HG03342 (cell line): ENCODE results near the gene CTTNBP2NL.
"Not testable (repeated sequence)": the region's sequence is repeated elsewhere in the genome, so short reads cannot be mapped to it uniquely, and the experiment has no call there.

ENCODE experiments used
- ATAC-seq: cut with Tn5 transposase; IDR thresholded peaks from one replicate; pipeline ENCODE4 v1.9.1; 2021; ENCODE audit warnings: mild to moderate bottlenecking, moderate library complexity; ENCODE audit not compliant: unreplicated experiment

Gene CTTNBP2NL

DNA sequence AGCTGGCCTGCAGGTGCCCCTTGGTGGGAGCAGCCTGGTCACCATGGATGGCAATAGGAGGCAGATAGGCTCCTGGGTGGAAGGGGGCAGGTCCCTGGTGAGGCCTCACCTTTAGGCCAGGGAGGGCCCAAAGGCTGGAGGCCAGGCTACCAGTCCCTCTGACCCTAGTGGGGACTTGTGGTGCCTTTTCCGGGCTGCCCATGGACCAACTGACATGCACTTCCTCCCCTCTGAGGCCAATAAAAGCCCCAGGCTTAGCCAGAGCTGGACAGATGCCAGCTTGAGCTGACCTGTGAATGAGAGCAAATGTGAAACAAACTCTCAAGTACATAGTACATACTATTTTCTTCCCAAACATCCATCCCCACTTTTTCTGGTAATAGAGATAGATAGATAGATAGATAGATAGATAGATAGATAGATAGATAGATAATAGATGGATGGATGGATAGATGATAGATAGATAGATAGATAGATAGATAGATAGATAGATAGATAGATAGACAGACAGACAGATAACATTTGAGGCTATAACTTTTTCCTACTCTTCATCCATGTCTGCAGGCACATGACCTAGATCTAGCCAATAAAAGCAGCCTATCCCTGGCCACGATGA is 9.2 kb upstream of the CTTNBP2NL start:
- ATAC-seq: no peak

DNA sequence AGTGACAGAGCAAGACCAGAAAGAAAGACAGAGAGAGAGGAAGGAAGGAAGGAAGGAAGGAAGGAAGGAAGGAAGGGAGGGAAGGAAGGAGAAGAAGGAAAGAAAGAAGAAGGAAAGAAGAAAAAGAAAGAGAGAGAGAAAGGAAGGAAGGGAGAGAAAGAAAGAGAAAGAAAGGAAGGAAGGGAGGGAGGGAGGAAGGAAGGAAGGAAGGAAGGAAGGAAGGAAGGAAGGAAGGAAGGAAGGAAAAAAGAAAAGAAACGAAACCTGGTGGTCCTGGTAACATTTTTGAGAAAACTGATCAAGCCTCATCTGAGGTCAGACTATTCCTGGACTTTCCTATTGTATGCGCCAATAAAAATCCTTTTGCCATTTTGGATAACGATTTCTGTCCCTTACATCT is 8.2 kb upstream of the CTTNBP2NL start:
- no peak for ATAC-seq

DNA sequence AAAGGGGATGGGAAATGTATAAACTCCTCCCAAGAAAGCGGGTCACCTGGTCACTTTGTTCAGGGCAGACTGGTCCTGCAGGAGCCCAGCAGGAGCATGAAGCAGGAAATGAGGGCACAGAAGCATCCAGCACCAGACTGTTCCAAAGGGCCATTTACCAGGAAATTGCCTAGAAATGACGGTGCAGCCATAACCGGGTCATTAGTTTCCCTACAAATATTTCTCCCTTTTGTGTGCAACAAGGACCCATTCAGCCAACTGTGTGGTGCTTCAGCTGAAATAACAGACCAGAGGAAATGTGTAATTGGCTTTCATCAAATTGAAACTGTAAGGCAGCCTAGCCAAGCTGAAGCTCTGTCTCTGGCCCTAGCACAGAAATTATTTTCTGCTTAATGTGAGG is 7.6 kb upstream of the CTTNBP2NL start:
- no peak for ATAC-seq

DNA sequence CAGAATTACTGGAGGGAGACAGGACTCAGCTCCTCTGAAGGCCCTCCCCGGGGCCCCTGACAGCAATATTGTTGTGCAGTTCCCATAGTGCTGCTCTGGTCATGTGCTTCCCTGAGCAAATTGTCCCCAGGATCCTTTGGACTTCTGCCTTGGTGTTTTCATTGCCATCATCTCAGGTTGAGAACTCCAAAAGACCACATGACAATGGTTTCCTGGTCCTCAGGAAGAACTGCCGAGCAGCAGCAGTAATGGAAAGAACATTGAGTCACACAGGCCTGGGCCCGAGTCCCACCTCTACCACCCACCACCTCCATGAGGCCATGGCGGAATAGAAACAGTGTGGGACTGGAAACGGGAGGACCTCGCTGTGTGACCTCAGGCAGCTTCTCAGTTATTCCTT is 6.3 kb upstream of the CTTNBP2NL start:
- no peak for ATAC-seq

DNA sequence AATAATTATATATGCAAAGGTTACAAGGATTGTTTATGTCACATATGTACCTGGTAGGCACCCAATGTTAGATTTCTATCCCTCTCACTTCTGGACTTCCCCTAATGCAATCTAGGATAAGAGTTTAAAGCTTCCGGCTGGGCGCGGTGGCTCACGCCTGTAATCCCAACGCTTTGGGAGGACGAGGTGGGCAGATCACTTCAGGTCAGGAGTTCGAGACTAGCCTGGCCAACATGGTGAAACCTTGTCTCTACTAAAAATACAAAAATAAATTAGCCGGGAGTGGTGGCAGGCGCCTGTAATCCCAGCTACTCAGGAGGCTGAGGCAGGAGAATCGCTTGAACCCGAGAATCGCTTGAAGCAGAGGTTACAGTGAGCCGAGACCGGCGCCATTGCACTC is 5.7 kb upstream of the CTTNBP2NL start:
- ATAC-seq: not testable (repeated sequence)

DNA sequence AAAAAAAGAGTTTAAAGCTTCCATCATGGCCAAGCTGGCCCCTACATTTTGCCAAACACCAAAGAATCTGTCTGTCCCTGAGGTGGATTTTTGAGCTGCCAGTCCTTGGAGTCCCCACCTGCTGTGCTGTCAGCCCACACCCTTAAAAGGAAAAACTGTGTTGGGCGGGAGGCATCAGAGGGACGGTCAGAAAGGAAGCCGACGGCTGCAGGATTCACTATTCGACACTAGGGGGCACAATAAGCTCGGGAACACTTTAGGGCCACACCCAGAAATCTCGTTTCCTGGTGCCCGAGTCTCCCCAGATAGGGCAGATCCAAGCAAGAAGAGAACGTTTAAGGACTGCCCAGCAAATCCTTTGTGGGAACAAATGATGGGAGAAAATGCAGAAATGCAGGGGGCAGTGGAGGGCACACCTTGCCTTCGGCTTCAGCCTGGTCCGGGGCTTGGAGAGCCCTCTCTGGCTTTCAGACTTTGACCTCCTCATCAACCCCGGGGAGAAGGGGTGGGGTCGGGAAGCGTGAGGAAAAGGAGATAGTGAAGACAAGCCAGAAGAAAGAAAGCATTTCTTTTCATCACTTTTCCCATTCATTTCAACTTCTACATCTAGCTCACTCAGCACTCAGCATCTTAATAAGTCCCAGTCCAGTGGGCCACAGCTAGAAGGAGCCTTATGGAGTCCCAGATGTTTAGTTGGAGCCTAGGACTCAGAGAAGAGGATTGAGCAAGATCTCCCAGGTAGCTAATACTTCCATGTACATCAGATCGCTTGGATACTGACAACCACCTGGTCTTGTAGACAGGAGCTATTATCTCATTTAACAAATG is 5.0 kb upstream of the CTTNBP2NL start:
- peak; percentile 56 for ATAC-seq

DNA sequence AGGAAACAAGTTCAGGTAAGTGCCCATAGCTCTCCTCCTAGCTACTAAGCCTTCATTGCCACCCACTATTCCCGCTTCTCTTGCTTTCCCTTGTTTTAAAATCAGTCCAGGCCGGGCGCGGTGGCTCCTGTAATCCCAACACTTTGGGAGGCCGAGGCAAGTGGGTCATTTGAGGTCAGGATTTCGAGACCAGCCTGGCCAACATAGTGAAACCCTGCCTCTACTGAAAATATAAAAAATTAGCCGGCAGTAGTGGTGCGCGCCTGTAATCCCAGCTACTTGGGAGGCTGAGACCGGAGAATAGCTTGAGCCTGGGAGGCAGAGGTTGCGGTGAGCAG is 4.4 kb upstream of the CTTNBP2NL start:
- no peak for ATAC-seq

DNA sequence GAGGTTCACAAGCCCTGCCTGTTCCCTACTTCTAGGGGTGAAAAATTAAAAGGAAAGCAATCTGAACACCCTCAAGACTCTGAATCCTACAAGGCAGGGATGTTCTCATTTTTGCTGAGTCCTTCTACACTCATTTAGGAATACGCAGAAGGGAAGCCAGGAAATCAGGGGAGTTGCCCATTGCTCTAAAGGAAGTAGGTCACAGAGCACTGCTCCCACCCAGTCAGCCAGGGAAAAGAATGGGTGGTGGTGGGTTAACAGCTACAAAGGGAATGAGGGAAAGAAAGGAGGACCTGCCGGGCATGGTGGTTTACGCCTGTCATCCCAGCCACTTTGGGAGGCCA is 2.4 kb upstream of the CTTNBP2NL start:
- no peak for ATAC-seq

DNA sequence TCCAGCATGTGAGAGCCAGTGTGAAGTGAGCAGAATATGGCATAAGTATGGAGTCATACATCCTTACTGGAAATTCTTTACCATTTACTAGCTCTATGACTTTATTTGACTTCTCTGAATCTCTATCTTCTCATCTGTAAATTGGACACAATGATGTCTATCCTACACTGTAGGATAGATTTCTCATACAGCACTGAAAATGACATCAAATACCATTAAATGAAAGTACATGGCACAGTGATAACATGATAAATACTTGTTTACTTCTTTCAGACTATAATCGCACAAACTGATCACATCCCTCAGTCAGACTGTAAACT is 1.3 kb upstream of the CTTNBP2NL start:
- no peak for ATAC-seq

DNA sequence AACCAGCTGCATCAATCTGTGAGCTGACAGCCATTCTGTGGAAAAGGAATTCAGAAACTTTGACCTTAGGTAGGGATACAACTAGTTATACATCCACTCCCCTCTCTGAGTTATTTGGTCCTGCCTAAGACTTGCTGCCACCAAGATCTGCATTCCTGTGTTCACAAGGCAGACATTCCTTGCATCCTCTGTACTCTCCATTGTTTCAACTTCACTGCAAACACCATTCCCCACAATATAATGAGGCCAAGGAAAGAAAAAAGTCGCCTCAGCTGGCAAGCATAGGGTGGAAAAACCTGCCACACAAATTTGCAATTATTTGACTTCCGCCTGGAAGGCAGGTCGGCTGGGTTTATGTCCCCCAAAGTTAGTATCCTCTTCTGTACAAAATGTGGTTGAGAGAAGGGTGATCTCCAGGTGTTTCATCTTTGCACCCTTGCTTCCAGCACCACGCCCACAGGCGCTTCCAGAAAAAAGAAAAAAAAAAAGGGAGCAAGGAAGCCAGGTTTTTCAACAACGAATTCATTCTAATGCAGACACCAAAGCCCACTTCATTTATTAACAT is 676 bp upstream of the CTTNBP2NL start:
- no peak for ATAC-seq

DNA sequence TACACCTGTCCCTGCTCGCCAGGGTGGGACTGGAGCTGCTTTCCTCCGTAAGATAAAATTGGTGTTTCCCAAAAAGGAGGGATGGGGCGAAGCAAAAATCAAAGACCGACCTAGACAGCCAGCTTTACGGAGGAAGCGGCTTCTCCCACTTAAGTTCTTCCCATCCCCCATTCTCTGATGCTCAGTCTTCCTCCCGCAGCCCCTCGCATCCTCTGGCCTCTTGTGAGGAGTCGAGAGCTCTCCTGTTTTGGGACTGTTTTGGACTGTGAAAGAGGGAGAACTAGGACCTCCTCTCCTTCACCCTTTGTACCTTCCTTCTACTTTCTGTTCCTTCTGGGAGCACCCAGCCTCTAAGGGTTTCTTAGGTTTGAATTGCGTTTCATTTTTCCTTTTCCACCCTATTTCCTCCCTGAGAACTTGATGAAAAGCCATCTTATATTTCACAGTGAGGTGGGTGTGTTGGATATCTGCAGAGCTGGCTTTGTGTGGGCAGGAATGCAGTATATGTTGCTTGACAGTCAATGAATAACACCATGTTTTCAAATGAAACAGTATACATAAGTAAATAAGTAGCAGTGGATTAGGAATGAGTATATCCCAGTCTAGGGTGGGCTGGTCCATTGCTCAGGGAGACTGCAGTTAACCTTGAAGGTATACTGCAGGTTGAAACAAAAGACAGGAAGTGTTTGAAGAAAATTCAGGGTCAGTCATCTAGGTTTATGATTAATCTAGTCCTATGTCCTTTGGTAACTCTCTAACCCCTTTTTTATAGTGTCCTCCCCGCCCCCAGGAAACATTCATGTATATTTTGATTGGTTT is 848 bp downstream of the CTTNBP2NL start:
- ATAC-seq: no peak

DNA sequence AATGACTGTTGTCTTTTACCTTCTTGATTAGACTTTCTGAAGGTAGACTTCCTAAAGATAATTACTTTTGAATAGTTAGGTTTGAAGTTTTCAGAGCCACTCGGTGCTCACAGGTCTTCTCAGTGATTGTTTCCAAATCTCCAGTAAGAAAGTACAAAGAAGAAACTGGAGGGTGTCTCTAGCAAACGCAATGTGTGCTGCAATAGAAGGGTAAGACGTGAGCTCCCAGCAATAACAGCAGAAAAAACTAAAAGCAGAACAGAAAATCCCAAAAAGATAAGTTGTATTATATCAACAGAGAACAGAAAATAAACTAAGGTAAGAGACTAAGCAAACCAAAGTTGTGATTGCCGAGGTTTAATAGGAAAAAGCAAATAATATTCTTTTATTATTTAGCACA is 1.8 kb downstream of the CTTNBP2NL start:
- ATAC-seq: no peak

DNA sequence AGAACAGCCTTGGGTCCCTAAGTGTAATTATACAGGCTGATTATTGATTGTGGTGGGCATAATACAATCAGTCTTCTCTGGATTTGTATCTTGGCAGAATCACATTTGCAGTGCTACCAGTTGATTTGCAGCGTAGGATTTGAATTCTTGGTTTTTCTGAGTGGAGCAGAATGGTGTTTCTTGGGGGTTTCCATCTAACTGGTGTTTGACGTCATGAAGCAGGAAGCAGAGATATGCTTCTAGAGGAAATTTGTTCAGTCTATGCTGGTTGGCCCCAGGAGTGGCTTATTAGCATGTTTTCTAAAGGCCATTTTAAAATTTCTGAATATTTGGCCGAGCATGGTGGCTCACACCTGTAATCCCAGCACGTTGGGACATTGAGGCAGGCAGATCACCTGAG is 3.4 kb downstream of the CTTNBP2NL start:
- peak; percentile 36 for ATAC-seq

DNA sequence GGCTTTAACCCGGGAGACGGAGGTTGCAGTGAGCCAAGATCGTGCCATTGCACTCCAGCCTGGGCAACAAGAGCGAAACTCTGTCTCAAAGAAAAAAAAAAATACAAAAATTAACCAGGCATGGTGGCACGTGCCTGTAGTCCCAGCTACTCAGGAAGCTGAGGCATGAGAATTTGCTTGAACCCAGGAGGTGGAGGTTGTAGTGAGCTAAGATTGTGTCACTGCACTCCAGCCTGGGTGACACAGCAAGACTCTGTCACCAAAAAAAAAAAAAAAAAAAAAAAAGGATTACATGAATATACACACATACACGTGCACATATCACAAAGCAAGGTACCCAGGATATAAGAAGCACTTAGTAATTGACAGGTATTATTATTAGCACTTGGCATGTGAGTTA is 4.7 kb downstream of the CTTNBP2NL start:
- ATAC-seq: not testable (repeated sequence)

DNA sequence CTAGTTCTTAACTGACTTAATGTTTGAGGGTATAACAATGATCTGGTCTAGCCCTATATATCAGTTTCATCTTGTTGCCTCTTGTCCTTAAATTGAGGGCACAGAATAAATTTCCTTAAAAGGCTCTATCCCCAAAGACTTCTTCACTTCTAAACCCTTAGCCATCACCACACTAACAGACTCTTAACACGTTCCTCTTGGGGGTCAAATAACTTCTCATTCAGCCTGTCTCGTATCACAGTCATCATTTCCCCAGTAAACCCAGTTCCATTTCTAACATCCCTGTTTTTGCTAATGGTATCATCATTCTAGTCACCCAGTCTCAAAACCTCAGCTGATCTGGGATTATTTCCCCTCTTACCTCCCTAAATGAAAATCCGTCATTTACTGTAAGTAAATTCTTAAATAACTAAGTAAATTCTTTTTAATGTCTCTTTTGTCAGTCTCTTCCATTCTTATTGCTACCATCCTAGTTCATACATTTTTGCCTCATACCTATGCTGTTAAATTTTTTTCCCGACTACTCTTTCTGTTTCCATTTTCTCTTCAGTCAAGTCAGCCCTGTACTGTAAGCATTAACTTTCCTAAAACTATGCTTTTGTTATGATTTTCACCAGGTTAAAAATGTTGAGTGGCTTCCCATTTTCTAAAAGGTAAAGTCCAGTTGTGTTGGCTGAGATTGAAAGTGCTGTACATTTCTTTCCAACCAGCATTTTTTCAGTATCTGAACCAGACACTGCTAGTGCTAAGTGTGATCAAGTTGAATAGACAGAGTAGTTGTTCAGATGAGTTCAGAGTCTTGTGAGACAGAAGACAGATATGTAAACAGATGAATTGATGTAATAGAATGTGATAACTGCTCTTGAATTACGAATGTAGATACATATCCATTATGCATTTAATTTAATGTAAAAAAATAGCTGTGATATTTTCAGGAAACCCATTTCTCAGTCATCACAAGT is 6.9 kb downstream of the CTTNBP2NL start:
- no peak for ATAC-seq

DNA sequence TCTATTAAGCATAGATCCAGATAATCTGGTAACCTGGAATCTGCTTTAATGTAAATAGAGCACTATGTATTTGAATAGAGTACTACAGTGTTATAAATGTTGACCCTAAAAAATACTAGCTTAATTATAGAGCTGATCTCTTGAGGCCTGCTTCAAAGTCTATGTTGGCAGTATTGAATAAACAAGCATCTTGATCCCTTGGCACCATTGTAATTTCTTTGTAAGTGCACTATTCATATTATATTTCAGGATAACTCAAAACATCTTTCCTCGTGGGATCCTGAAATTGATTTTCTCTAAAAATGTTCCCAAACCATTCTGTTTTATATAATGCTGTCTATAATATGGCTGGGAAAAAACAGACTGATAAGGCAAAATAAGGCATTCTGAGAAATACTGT is 10.8 kb downstream of the CTTNBP2NL start:
- ATAC-seq: no peak

DNA sequence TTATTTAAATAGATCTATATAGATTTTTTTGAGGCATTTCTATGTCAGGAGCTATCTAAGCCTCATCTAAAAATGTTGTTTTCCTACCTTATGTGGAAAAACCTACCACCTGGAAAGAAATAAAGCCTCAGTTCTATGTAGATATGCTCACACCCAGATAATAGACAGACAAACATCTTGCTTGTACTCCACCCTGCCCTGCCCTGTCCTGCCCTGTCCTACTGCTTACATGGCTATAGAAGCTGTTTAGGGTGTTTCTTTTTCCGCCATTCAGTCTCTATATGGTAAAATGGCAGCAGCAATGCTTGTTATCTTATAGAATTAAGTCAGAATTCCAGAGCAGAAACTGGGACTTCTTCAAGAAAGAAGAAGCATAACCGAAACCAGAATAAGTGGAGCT is 13.4 kb downstream of the CTTNBP2NL start:
- no peak for ATAC-seq

DNA sequence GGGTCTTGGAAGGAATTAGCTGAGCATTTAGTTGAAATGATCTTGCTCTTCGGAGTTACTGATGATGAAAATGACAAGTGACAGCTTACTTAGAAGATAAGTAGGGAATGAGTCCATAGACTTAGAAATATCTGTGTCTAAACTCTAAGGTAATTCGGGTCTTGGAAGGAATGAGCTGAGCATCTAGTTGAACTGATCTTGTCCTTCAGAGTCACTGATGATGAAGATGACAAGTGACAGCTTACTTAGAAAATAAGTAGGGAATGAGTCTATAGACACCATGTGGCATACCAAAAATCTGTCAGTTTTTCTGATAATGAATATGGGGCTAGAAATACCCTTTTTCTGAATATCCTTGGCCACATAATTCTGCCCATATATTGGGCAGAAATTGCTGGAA is 14.7 kb downstream of the CTTNBP2NL start:
- no peak for ATAC-seq

DNA sequence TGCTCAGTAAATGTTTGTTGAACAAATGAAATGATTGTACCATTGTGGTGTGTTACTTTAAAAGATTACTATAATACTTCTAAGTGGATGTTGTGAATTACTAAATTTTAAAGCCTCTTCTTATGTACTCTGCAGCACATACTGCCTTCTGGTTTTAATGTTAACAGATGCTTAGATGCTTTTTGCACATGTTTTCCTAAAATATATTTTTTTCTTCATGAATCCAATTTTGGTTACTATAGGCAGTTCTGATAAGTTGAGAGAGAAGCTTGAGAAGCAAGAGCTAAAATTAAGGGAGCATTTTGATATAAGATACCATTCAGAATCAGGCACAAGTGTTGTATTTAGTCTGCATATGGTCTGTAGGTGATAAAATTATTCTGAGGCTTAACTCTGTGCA is 21.3 kb downstream of the CTTNBP2NL start:
- no peak for ATAC-seq

DNA sequence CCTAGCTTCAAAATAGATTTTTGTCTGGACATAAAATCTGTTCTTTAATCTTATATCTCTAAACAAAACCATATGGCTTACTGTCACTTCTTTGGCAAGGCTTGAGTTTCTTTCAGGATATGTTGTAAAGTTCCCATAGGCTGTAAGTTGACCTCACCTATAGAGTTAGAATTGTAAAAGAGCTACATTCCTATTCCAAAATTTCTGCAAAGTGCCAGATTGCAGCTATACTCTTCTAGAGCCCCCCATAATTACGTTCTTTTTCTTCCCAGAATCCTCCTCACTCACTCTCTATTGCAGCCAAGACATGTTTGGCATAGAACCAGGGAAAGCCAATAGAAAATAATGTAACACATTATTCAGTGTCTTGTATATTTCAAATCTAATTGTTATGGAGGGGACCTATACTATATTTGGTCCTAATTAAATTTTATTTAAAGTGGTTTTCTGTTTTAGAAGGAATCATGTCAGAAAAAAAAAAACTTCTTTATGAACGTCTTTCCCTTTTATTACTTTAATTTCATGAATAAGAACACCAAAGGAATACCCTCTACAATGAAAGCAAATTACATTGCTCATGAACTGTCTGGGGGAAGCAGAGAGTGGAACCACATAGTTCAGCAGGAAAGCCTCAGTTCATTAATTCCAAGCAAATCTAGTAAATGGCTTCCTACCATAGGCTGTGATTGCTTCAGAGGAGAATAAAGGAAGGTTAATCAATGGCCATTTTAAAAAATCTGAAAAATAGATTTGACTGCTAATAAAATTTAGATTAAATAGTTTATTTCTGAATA is 22.3 kb downstream of the CTTNBP2NL start:
- ATAC-seq: no peak
